Panc1 (cell line): ENCODE data around the gene MARK3. TPM values are rescaled to one million over a fixed set of nuclear protein-coding genes. Genes with fewer than 3 reads are reported as not detected.

Source experiments
- ATAC-seq: fragments of 200-7000 bp; cut with Tn5 transposase; 2 replicates; pipeline ENCODE4 v1.9.1; 2020; ENCODE audit warnings: mild to moderate bottlenecking, moderate library complexity
- BruUV-seq: library from RNA; stranded (reverse); fragments of 400-500 nt; replicated peaks from 2 replicates; lab custom pipeline; 2021; lab: Mats Ljungman, UMichigan
- CTCF ChIA-PET: fragments of 300-600 bp; sonication (Branson Sonifier 250); formaldehyde crosslinking; loops from one replicate; lab custom pipeline; 2022; ENCODE audit warnings: antibody characterized with exemption; lab: Charles Lee
- POLR2A ChIA-PET: fragments of 300-600 bp; sonication (Branson Sonifier 250); formaldehyde crosslinking; loops from one replicate; lab custom pipeline; 2022; ENCODE audit warnings: antibody characterized with exemption; lab: Charles Lee
- DNase-seq: peaks from one replicate; pipeline ENCODE4 v3.0.0-alpha.2; 2010; ENCODE audit warnings: low read depth, low spot score
- H3K27ac ChIP-seq: 2 replicates; pipeline ENCODE4 v1.5.1; 2011; ENCODE audit warnings: mild to moderate bottlenecking, low read length, inconsistent platforms
- H3K27me3 ChIP-seq: fragments of 200-500 bp; sonication (Bioruptor generic); 2 replicates; pipeline ENCODE4 v1.6.0; 2014; ENCODE audit warnings: low read length, inconsistent platforms; ENCODE audit not compliant: control insufficient read depth, insufficient read depth
- H3K36me3 ChIP-seq: fragments of 200-500 bp; sonication (Bioruptor generic); 2 replicates; pipeline ENCODE4 v1.5.1; 2014; ENCODE audit warnings: inconsistent platforms, mild to moderate bottlenecking, low read length, moderate library complexity; ENCODE audit not compliant: control insufficient read depth, insufficient read depth
- H3K4me1 ChIP-seq: 2 replicates; pipeline ENCODE4 v1.5.1; 2011; ENCODE audit warnings: inconsistent platforms, mild to moderate bottlenecking, low read length, moderate library complexity; ENCODE audit not compliant: control insufficient read depth, insufficient read depth
- H3K4me3 ChIP-seq, 2 experiments: 2 replicates each; pipeline ENCODE4 v1.5.1; 2011 to 2012; ENCODE audit warnings: low read depth in 2 of 2, low read length in 2 of 2, mild to moderate bottlenecking in 2 of 2, inconsistent platforms in 1 of 2, moderate library complexity in 1 of 2
- H3K9me3 ChIP-seq: fragments of 200-500 bp; sonication (Bioruptor generic); 2 replicates; pipeline ENCODE4 v1.5.1; 2014; ENCODE audit warnings: low read depth, mild to moderate bottlenecking, inconsistent platforms, low read length, moderate library complexity; ENCODE audit not compliant: control insufficient read depth, insufficient read depth
- CTCF ChIP-seq: fragments of 450-650 bp; IDR thresholded peaks from 2 replicates; pipeline ENCODE4 v1.5.1; 2017; ENCODE audit warnings: mild to moderate bottlenecking
- POLR2AphosphoS5 ChIP-seq: IDR thresholded peaks from 2 replicates; pipeline ENCODE4 v1.6.1; 2012; ENCODE audit warnings: mild to moderate bottlenecking, low read depth, low read length, moderate library complexity
- REST ChIP-seq, 2 experiments: IDR thresholded peaks; 2 replicates each; pipeline ENCODE4 v1.6.1; 2011 to 2012; ENCODE audit warnings: low read depth in 2 of 2, control low read depth in 1 of 2, low read length in 1 of 2, mild to moderate bottlenecking in 1 of 2, moderate library complexity in 1 of 2; ENCODE audit not compliant: insufficient read depth in 1 of 2
- SIN3A ChIP-seq: IDR thresholded peaks from 2 replicates; pipeline ENCODE4 v1.6.1; 2012; ENCODE audit warnings: low read depth, mild to moderate bottlenecking, low read length, moderate library complexity, borderline replicate concordance; ENCODE audit not compliant: insufficient read depth
- TCF7L2 ChIP-seq: IDR thresholded peaks from 2 replicates; pipeline ENCODE4 v1.6.1; 2011; ENCODE audit warnings: mild to moderate bottlenecking, low read depth, low read length, inconsistent platforms
- in situ Hi-C: cut with HindIII; loops from 2 replicates; pipeline ENCODE4 v1.10.0; 2016; ENCODE audit warnings: low sequenced_read_pairs, low pct_unique_long_range_greater_than_20kb
- intact Hi-C: fragments of 100-400 bp; cut with micrococcal nuclease; formaldehyde crosslinking; loops from one replicate; pipeline ENCODE4 v1.10.0; 2022; ENCODE audit not compliant: unreplicated experiment
- total RNA-seq: library from RNA; stranded (reverse); gene quantifications from one replicate; pipeline ENCODE4 v1.2.1, GENCODE V29; 2021; ENCODE audit not compliant: unreplicated experiment

The MARK3 gene
- total RNA-seq, 1 experiment from 2014 or later: 56.1 TPM

- intact Hi-C loops: no loop called here
- in situ Hi-C loops: no loop called here
- Histone ChIP-seq H3K4me1 (peaks cover 4% of the 10 kb centered on the region; the same call in 1 of the 2 replicates), H3K27me3 (no peaks in the 10 kb centered on the region), H3K4me3 (no peak overlapping the region), H3K36me3 (no peaks in the 10 kb centered on the region), H3K27ac (no peak overlapping the region), H3K9me3 (no peaks in the 10 kb centered on the region)
- POLR2A ChIA-PET: no interaction called here
- no peak for ATAC-seq
- CTCF ChIA-PET: no interaction called here
- DNase-seq: no peak
- no TSS peak for BruUV-seq
- no peak for TF ChIP-seq TCF7L2
- TF ChIP-seq CTCF: no peak
- TF ChIP-seq POLR2AphosphoS5: no peak
- no peak for TF ChIP-seq SIN3A
- TF ChIP-seq REST (IDR thresholded peaks at IDR 0.05; ENCODE audit: insufficient read depth in 1 of 2, low read depth in 2 of 2, low read length in 1 of 2): no peak
Measured at GRCh38 chr14:103442288-103442687, 57.1 kb downstream of the MARK3 start.

GRCh38 chr14:103443111-103443510 is 57.9 kb downstream of the MARK3 start:
- Histone ChIP-seq H3K27ac (no peak overlapping the region), H3K4me3 (no peak overlapping the region), H3K9me3 (no peaks in the 10 kb centered on the region), H3K4me1 (peaks cover 4% of the 10 kb centered on the region; the same call in 1 of the 2 replicates), H3K27me3 (no peaks in the 10 kb centered on the region), H3K36me3 (no peaks in the 10 kb centered on the region)
- DNase-seq: no peak
- ChIA-PET CTCF (no interaction called here), POLR2A (no interaction called here)
- intact Hi-C loops (no loop called here), in situ Hi-C loops (no loop called here)
- TF ChIP-seq CTCF (no peak), POLR2AphosphoS5 (no peak), SIN3A (no peak), TCF7L2 (no peak), REST (IDR thresholded peaks at IDR 0.05; ENCODE audit: insufficient read depth in 1 of 2, low read depth in 2 of 2, low read length in 1 of 2) (no peak)
- ATAC-seq: no peak
- BruUV-seq: no TSS peak
